Measurements from ENCODE around the gene ORMDL1. TPM values are rescaled to one million over a fixed set of nuclear protein-coding genes. Genes with fewer than 3 reads are reported as not detected.

The ORMDL1 gene
- total and polyA plus RNA-seq, 2 of the 4 experiments (the other 2 are of a cell fraction), result 35.8 to 66.8 TPM

GRCh38 chr2:189803431-189803830, 19.3 kb upstream of the ORMDL1 start:
- CTCF ChIA-PET, result no interaction called here
- intact Hi-C loops (cut with micrococcal nuclease), result no loop called here

More at GRCh38 chr2:189803431-189803830, 19.3 kb upstream of the ORMDL1 start:
- Histone ChIP-seq H4K5ac (ENCODE audit: low read depth, low read length) (no peak overlapping the region), H3K18ac (ENCODE audit: low read depth, low read length) (no peak overlapping the region), H3K9me3 (ENCODE audit: control insufficient read depth, insufficient read depth, low read length) (no peaks in the 10 kb centered on the region), H3K79me1 (ENCODE audit: low read depth in 1 of 2, low read length in 2 of 2) (peaks cover 11 to 12% of the 10 kb centered on the region in 2 experiments), H3K9me1 (ENCODE audit: insufficient read depth, low read length) (peaks cover 5% of the 10 kb centered on the region), H2AK5ac (ENCODE audit: low read depth, low read length) (no peak overlapping the region), H2BK20ac (ENCODE audit: low read depth, low read length) (no peak overlapping the region), H3K14ac (replicated peaks; ENCODE audit: low read depth, low read length) (no peak overlapping the region), H2BK5ac (ENCODE audit: low read depth, low read length, poor library complexity, severe bottlenecking) (no peak overlapping the region), H2AFZ (replicated peaks; ENCODE audit: low read length, poor library complexity) (no peak overlapping the region), H2BK15ac (ENCODE audit: low read depth, low read length) (no peak overlapping the region), H2AK9ac (replicated peaks; ENCODE audit: low read depth, low read length, poor library complexity) (no peak overlapping the region), H3K27ac (ENCODE audit: insufficient read depth, low read length) (no peak overlapping the region), H4K91ac (ENCODE audit: insufficient read depth, low read depth, low read length) (no peak overlapping the region), H4K8ac (ENCODE audit: low read depth in 2 of 2, low read length in 2 of 2) (no peak overlapping the region; a peak in 1 of 4 replicates), H3K9ac (ENCODE audit: low read depth, low read length) (no peak overlapping the region), H3K4ac (ENCODE audit: low read depth, low read length) (no peak overlapping the region), H4K20me1 (ENCODE audit: insufficient read depth, low read length) (no peaks in the 10 kb centered on the region), H3K4me1 (ENCODE audit: control insufficient read depth, insufficient read depth, low read length) (peaks cover 8% of the 10 kb centered on the region; the same call in 1 of the 2 replicates), H3K4me2 (ENCODE audit: low read depth, low read length) (no peak overlapping the region), H3K36me3 (ENCODE audit: control insufficient read depth, insufficient read depth, low read length) (peaks cover 2% of the 10 kb centered on the region; the same call in 1 of the 2 replicates), H3K56ac (ENCODE audit: extremely low read depth, insufficient read depth, low read length) (no peak overlapping the region), H2BK120ac (ENCODE audit: low read depth, low read length) (no peak overlapping the region), H3K4me3 (ENCODE audit: insufficient read depth, low read depth, low read length) (no peak overlapping the region), H3K23ac (ENCODE audit: low read depth, low read length) (no peak overlapping the region), H3K27me3 (ENCODE audit: control insufficient read depth, insufficient read depth, low read length) (no peaks in the 10 kb centered on the region)
- no peak for ATAC-seq (ENCODE audit: low read depth)
- TF ChIP-seq RAD21 (IDR thresholded peaks at IDR 0.05; ENCODE audit: low read length) (no peak), CEBPB (IDR thresholded peaks at IDR 0.05; ENCODE audit: low read depth, low read length) (no peak), SMC3 (IDR thresholded peaks at IDR 0.05; ENCODE audit: low read depth, low read length) (no peak), NFE2L2 (IDR thresholded peaks at IDR 0.05; ENCODE audit: low read depth, low read length) (no peak), MAFK (IDR thresholded peaks at IDR 0.05; ENCODE audit: low read depth, low read length) (no peak), MXI1 (IDR thresholded peaks at IDR 0.05; ENCODE audit: borderline replicate concordance, low read depth, low read length) (no peak), RFX5 (IDR thresholded peaks at IDR 0.05; ENCODE audit: low read depth, low read length) (no peak), USF2 (IDR thresholded peaks at IDR 0.05; ENCODE audit: low read depth, low read length) (no peak), ELK1 (IDR thresholded peaks at IDR 0.05; ENCODE audit: borderline replicate concordance, low read depth, low read length) (no peak), BHLHE40 (IDR thresholded peaks at IDR 0.05; ENCODE audit: low read depth, low read length) (no peak), MAZ (IDR thresholded peaks at IDR 0.05; ENCODE audit: borderline replicate concordance, low read depth, low read length) (no peak), RCOR1 (IDR thresholded peaks at IDR 0.05; ENCODE audit: insufficient replicate concordance, low read length) (no peak), POLR2A (IDR thresholded peaks at IDR 0.05; ENCODE audit: low read depth, low read length) (no peak), FOS (IDR thresholded peaks at IDR 0.05; ENCODE audit: low read depth, low read length) (no peak), CHD1 (IDR thresholded peaks at IDR 0.05; ENCODE audit: low read depth, low read length) (no peak)
- TF ChIP-seq, protein P1, sequence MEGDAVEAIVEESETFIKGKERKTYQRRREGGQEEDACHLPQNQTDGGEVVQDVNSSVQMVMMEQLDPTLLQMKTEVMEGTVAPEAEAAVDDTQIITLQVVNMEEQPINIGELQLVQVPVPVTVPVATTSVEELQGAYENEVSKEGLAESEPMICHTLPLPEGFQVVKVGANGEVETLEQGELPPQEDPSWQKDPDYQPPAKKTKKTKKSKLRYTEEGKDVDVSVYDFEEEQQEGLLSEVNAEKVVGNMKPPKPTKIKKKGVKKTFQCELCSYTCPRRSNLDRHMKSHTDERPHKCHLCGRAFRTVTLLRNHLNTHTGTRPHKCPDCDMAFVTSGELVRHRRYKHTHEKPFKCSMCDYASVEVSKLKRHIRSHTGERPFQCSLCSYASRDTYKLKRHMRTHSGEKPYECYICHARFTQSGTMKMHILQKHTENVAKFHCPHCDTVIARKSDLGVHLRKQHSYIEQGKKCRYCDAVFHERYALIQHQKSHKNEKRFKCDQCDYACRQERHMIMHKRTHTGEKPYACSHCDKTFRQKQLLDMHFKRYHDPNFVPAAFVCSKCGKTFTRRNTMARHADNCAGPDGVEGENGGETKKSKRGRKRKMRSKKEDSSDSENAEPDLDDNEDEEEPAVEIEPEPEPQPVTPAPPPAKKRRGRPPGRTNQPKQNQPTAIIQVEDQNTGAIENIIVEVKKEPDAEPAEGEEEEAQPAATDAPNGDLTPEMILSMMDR (conservative IDR thresholded peaks at IDR 0.05; ENCODE audit: low read depth, low read length), result no peak
- POLR2A ChIA-PET (ENCODE audit: unreplicated experiment), result no interaction called here
- dilution Hi-C loops (cut with HindIII; ENCODE audit: low sequenced_read_pairs, unreplicated experiment), result no loop called here
- no TSS peak for BruUV-seq (replicated peaks)
- in situ Hi-C loops (cut with MboI; ENCODE audit: low sequenced_read_pairs), result no loop called here
- no peak for DNase-seq
- no CpG with 5 or more reads among the region's 3 CpGs for WGBS, 2 experiments (ENCODE audit: extremely low coverage in 2 of 2, insufficient read length in 1 of 2)

All from IMR-90 (cell line).